Measurements from ENCODE around the gene ZCWPW1. TPM values are rescaled to one million over a fixed set of nuclear protein-coding genes. Genes with fewer than 3 reads are reported as not detected.

The ZCWPW1 gene
- total and polyA plus RNA-seq, 2 donors (not counting 1 experiment from before 2014, with no cell fraction given), result 11.3 to 28.0 TPM

DNA sequence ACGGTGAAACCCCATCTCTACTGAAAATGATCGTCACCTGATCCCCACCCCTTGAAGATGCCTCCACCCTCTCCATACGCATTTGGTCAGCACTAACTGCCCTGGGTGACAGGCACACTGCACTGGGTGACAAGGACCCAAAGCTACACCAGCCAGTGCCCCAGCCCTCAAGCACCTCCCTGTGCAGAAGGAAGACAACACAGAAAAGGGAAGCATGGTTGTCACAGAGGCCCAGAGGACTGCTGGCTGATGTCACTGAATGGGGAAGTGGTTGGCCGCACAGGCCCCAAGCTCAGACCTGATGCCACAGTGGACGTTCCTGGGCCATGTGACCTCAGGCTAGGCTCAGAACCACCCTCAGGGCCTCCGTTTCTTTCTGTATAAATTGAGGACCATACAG lies 59.4 kb downstream of the ZCWPW1 start:
- ChIA-PET CTCF (interaction anchor here (0.6 to 5.7 kb wide), 14 partner anchors 10 to 236 kb away, joined by 3 to 49 read pairs (median 4); partner anchors contain the start of genes MEPCE and ZCWPW1), POLR2A (interaction anchor here (0.5 to 2.2 kb wide), 14 partner anchors 10 to 307 kb away, joined by 3 to 44 read pairs (median 5); partner anchors contain the start of genes GPC2, MEPCE and ZCWPW1)
- H3K9ac ChIP-seq (ENCODE audit: low read length), result peak overlapping the region; percentile 51

More for the DNA sequence above, 59.4 kb downstream of the ZCWPW1 start:
- no peak overlapping the region for H3K4me3 ChIP-seq (ENCODE audit: control extremely low read depth in 1 of 5, extremely low read depth in 1 of 5, insufficient read depth in 1 of 5, low read depth in 2 of 5, low read length in 4 of 5)
- no peaks in the 10 kb centered on the region for H4K20me1 ChIP-seq (ENCODE audit: control insufficient read depth, insufficient read depth, low read length, poor library complexity, severe bottlenecking)
- H3K27me3 Mint-ChIP-seq, result no peaks in the 10 kb centered on the region
- peaks cover under 1% of the 10 kb centered on the region for H3K79me2 ChIP-seq (ENCODE audit: control insufficient read depth, insufficient read depth, low read length)
- peaks cover 0 to 3% of the 10 kb centered on the region in 2 experiments for H3K36me3 ChIP-seq (replicated peaks in 1 of 2; ENCODE audit: control extremely low read depth in 1 of 2, control insufficient read depth in 1 of 2, extremely low read depth in 1 of 2, insufficient read depth in 2 of 2, low read length in 1 of 2)
- 7% methylated on average over 6 of the region's 6 CpGs for WGBS (ENCODE audit: insufficient coverage)
- TF ChIP-seq EZH2 (IDR thresholded peaks at IDR 0.05; ENCODE audit: borderline replicate concordance, insufficient read depth, low read depth, low read length, poor library complexity, severe bottlenecking), result no peak
- TF ChIP-seq, protein P1, sequence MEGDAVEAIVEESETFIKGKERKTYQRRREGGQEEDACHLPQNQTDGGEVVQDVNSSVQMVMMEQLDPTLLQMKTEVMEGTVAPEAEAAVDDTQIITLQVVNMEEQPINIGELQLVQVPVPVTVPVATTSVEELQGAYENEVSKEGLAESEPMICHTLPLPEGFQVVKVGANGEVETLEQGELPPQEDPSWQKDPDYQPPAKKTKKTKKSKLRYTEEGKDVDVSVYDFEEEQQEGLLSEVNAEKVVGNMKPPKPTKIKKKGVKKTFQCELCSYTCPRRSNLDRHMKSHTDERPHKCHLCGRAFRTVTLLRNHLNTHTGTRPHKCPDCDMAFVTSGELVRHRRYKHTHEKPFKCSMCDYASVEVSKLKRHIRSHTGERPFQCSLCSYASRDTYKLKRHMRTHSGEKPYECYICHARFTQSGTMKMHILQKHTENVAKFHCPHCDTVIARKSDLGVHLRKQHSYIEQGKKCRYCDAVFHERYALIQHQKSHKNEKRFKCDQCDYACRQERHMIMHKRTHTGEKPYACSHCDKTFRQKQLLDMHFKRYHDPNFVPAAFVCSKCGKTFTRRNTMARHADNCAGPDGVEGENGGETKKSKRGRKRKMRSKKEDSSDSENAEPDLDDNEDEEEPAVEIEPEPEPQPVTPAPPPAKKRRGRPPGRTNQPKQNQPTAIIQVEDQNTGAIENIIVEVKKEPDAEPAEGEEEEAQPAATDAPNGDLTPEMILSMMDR (IDR thresholded peaks at IDR 0.05), result no peak
- no peaks in the 10 kb centered on the region for H3K9me3 ChIP-seq (ENCODE audit: control extremely low read depth in 1 of 3, control insufficient read depth in 2 of 3, insufficient read depth in 1 of 3, low read length in 2 of 3)
- H3K4me2 ChIP-seq (replicated peaks; ENCODE audit: low read depth, low read length, poor library complexity, severe bottlenecking), result peak overlapping the region; percentile 72
- H3K27ac ChIP-seq (ENCODE audit: low read length in 2 of 2), result peak overlapping the region; percentile 97 to 99
- DNase-seq, result peak; percentile 95
- peak; percentile 84 for ATAC-seq (ENCODE audit: low read depth)
- H3K4me1 ChIP-seq (ENCODE audit: control insufficient read depth in 2 of 2, insufficient read depth in 2 of 2, low read length in 2 of 2), result peaks cover 68 to 86% of the 10 kb centered on the region in 2 donors
- intact Hi-C loops (cut with micrococcal nuclease), result loop anchor here (1.0 to 2.0 kb wide), 8 partner anchors 11 to 287 kb away; partner anchors contain the start of genes PILRB, PPP1R35 and ZCWPW1
- peak overlapping the region; percentile 87 for H3K4me3 Mint-ChIP-seq
- peaks cover 81% of the 10 kb centered on the region for H3K4me1 Mint-ChIP-seq
- no peaks in the 10 kb centered on the region for H3K27me3 ChIP-seq (replicated peaks in 1 of 4; ENCODE audit: control extremely low read depth in 1 of 4, control insufficient read depth in 3 of 4, insufficient read depth in 4 of 4, low read length in 3 of 4)
- no peaks in the 10 kb centered on the region for H3K9me3 Mint-ChIP-seq (ENCODE audit: insufficient read depth)
- H3K27ac Mint-ChIP-seq, result peak overlapping the region; percentile 99
- peak overlapping the region; percentile 29 for H2AFZ ChIP-seq (ENCODE audit: insufficient read depth, low read depth, low read length, poor library complexity, severe bottlenecking)

All from B cell (primary cell).